AG10803 (cell line): Measurements from ENCODE around the gene ADARB2.

Experiments used
- DNase-seq: peaks from one replicate; pipeline ENCODE4 v3.0.0; 2010; ENCODE audit warnings: low read depth
- H3K4me3 ChIP-seq: 2 replicates; pipeline ENCODE4 v1.5.1; 2011; ENCODE audit warnings: mild to moderate bottlenecking, low read length, control low read depth
- TF ChIP-seq, protein P1 (sequence below): conservative IDR thresholded peaks from 2 replicates; pipeline ENCODE4 v1.5.1; 2011; ENCODE audit warnings: mild to moderate bottlenecking, low read length, control low read depth, inconsistent platforms

The ADARB2 gene

GRCh38 chr10:1677307-1677939 lies 59.9 kb downstream of the ADARB2 start:
- TF ChIP-seq, protein P1, sequence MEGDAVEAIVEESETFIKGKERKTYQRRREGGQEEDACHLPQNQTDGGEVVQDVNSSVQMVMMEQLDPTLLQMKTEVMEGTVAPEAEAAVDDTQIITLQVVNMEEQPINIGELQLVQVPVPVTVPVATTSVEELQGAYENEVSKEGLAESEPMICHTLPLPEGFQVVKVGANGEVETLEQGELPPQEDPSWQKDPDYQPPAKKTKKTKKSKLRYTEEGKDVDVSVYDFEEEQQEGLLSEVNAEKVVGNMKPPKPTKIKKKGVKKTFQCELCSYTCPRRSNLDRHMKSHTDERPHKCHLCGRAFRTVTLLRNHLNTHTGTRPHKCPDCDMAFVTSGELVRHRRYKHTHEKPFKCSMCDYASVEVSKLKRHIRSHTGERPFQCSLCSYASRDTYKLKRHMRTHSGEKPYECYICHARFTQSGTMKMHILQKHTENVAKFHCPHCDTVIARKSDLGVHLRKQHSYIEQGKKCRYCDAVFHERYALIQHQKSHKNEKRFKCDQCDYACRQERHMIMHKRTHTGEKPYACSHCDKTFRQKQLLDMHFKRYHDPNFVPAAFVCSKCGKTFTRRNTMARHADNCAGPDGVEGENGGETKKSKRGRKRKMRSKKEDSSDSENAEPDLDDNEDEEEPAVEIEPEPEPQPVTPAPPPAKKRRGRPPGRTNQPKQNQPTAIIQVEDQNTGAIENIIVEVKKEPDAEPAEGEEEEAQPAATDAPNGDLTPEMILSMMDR: no peak
- H3K4me3 ChIP-seq: no peak overlapping the region
- DNase-seq: no peak

DNA sequence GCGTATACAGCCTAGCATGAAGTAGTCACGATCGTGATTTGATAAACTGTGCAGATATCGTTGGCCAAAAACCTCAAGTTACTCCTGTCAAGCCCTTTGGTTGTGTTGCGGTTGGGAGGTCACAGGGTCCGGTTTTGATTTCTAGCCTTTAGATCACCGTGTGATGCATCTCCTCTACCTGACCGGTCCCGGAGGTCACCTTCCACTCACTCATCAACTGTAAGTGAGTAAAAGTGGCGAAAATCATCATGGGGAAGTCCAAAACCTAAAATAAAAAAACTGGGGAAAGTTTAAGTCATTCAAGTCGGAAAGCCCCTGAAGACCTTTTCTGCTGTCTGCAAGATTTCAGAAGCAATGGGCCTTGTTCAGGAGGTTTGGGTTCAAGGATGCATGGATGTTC lies 62.8 kb downstream of the ADARB2 start:
- no peak overlapping the region for H3K4me3 ChIP-seq
- no peak for DNase-seq
- TF ChIP-seq, protein P1: no peak

- TF ChIP-seq, protein P1: no peak
- H3K4me3 ChIP-seq: no peak overlapping the region
- DNase-seq: no peak
These were observed 63.6 kb downstream of the ADARB2 start for GRCh38 chr10:1673568-1674345.

DNA sequence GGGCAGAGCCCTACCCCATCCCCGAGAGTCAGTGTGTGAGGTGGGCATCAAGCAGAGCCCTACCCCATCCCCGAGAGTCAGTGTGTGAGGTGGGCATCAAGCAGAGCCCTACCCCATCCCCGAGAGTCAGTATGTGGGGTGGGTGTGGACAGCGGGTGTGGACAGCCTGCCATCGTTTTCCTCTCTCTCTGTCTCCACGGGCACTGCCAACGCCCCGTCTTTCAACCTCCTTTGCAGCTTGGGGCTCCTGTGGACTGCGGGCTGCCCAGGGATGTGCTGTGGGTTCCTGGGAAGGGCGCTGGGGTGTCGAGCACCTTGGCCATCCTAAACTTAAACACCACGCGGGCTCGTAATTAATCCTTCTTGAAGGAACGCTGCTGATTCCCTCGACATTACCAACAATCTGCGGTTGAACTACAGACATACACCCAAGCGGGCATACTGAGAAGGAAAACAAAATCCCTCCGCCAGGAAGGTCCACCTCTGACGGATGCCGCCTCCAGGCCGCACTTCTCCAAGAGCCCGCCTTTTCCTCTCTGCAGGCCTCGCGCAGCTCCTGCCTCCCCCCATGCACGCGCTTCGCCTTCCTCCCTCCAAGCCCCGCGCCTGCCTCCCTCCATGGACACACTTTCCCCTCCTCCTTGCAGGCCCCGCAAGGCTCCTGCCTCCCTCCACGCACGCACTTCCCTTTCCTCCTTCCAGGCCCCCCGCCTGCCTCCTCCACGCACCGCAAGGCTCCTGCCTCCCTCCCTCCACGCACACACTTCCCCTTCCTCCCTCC lies 65.1 kb downstream of the ADARB2 start:
- TF ChIP-seq, protein P1: no peak
- H3K4me3 ChIP-seq: no peak overlapping the region
- no peak for DNase-seq

- no peak overlapping the region for H3K4me3 ChIP-seq
- no peak for DNase-seq
- TF ChIP-seq, protein P1: no peak
These were observed 65.8 kb downstream of the ADARB2 start for GRCh38 chr10:1671366-1672000.

- no peak for DNase-seq
- TF ChIP-seq, protein P1: no peak
- H3K4me3 ChIP-seq: no peak overlapping the region
These were observed 66.6 kb downstream of the ADARB2 start for GRCh38 chr10:1670541-1671365.
